ENCODE measurements around the gene GPHB5.
"Not testable (repeated sequence)": the region's sequence is repeated elsewhere in the genome, so short reads cannot be mapped to it uniquely, and the experiment has no call there.

GPHB5 gene, protein sequence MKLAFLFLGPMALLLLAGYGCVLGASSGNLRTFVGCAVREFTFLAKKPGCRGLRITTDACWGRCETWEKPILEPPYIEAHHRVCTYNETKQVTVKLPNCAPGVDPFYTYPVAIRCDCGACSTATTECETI
- 0 reads per million in 3 experiments for total RNA-seq

DNA sequence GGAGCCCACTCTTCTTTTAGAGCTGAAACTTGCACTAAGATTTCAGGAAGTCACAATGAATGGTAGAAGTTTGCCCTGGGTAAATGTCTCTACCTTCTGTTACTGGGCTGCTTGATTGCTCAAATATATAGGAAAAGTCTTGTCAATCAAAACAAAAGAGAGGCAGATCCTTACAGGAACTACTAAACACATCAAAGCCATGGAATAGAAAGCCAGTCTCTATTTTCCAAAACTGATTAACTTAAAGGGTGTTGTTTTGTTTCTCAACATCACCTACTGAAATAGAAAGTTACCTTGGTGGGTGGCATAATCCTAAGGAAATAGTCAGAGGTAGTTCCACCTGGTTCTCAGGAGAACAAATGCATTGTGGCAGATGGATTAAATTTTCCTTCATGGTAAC, at the start of gene GPHB5:
Gene GPHB5 (minus strand): TSS at position 101 of the 400 bp plus-strand sequence. CDS start 1,086 bp downstream, outside the sequence.
- DNase-seq = no peak

DNA sequence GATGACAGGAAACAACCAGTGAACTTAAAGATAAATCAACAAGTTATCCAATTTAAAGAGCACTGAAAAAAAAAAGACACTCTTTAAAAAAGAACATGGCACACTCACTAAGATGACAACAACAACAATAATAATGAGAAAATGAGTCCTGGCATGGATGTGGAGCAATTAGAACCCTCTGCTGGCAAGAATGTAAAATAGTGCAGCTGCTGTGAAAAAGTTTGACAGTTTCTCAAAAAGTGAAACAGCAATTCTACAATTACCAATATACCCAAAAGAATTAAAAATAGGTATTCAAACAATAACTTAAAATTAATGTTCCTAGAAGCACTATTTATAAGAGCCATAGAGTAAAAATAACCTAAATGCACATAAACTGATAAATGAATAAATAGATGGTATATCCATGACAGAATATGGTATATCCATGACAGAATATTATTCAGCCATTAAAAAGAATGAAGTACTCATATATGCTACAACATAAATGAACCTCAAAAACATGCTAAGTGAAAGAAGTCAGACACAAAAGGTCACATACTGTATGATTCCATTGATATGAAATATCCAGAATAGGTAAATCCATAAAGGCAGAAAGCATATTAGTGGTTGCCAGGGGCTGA, 49.1 kb upstream of the GPHB5 start:
- DNase-seq = no peak

DNA sequence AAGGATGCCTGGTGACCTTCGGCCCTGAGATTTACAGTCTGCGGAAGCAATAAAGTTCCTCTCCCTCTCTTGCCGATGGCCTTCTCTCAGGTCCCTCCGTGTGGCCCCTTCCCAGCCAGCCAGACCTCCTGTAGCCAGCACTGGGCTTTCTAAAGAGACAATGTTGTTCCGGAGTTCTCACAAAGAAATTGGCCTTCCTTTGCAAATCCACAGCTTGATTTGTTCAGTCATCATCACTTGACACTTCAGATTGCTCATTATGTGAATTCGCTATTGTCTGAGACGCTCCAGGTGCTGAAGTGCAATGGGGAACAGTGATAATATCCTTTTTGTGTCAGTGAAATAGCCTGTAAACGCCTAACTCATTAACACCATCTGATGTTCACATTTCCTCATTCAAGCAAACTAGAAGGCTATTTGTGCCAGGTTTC, 43.7 kb upstream of the GPHB5 start:
- no peak for DNase-seq

DNA sequence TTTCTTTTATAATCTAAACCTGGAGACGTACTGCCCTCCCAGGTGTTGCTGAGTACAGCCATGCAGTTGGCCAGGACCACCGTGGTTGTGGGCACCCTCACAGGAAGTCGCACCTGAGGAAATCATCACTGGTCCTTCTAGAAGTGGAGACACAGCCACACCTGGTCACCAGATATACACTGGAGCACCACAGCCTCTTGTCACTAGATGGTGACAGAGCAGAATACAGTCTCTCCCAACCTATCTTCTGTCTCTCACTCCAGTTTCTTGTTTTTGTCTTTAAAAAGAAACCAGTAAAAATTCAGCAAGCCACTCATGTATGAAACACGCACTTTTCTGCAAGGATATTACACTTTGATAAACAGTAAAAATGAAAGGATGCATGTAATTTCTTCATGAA, 43.1 kb upstream of the GPHB5 start:
- no peak for DNase-seq

DNA sequence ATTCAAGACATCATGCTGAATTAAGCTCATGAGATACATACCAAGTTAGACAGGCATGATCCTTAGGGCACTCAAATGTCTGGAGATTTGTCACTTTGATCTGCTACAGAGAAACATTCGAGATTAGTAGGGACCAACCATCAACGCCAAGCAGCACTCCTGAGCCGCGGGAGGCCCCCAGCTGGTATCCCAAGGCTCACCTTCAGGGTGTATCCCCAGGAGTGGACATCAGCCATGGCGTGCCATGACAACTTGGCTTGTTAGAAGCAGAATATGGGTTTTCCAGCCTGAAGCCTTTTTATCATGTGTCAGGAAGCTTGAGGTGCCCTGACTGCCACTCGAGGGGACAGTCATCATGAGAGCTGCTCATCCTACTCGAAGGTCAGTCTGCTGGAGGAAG, 39.1 kb upstream of the GPHB5 start:
- no peak for DNase-seq

DNA sequence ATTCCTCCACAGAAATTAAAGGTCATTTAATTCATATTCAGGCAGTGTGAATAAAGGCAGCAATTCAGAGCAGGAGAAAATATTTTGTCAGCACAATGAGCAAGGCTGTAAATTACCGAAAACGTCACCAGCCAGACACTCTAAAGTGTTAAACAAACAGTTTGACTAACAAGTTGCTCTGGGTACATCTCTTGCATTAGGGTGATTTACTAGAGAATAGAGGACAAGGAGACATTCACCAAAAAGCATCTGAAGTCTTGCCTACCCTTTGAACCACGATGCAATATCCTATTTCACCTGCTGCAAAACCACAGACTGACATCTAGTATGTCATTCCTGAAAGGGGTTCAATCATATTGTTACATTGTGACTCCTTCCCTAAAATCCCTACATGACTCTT, 27.1 kb upstream of the GPHB5 start:
- no peak for DNase-seq

DNA sequence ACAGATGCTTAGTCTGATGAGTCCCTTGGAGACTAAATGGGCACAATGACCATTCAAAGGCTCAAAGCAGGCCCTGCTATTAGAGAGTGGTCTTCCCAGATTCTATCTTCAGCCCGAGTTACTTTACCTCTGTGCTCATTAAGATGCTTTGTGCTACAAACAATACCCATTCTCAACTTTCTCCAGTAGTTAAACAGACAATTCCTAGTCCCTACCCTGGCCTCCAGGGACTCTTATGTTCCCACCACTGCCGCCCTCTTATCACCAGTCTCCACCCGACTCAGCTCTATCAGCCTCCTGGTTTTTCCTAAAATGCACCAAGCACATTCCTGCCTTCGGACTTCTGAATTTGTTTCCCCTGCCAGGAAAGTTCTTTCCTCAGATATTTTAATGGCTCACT, 25.6 kb upstream of the GPHB5 start:
- no peak for DNase-seq

DNA sequence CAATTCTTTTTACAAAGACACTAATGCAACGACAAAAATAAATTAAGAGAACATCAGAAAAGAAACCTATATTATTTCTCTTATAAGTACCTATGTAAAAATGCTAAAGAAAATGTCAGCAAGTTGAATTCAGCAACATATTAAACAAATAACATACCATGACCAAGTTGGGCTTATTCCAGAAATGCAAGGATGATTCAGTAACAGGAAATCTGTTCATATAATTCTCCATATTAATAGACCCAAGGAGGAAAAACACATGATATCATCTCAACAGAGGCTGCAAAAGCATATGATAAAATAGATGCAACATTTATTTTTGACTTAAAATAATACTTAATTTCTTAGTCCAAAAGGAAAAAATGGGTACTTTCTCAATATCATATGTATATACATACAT, 25.1 kb upstream of the GPHB5 start:
- no peak for DNase-seq

DNA sequence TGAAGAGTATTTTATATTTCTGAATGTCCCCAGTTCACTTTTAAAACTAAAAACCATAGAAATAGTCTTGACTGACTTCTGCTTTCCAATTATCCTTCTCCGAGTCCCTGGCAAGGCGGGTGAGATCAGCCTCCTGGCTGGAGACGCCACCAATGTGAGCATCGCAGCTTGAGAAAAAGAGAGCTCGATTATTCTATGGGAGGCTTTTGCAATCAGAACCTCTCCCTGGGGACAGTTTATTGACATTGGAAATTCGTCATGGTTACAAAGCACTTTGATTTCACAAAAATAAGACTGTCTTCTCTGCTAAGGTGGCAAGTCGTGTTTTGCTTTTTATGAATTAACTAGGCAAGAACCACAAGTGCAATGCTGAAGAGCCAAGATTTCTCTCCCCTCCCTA, 23.6 kb upstream of the GPHB5 start:
- DNase-seq = no peak

DNA sequence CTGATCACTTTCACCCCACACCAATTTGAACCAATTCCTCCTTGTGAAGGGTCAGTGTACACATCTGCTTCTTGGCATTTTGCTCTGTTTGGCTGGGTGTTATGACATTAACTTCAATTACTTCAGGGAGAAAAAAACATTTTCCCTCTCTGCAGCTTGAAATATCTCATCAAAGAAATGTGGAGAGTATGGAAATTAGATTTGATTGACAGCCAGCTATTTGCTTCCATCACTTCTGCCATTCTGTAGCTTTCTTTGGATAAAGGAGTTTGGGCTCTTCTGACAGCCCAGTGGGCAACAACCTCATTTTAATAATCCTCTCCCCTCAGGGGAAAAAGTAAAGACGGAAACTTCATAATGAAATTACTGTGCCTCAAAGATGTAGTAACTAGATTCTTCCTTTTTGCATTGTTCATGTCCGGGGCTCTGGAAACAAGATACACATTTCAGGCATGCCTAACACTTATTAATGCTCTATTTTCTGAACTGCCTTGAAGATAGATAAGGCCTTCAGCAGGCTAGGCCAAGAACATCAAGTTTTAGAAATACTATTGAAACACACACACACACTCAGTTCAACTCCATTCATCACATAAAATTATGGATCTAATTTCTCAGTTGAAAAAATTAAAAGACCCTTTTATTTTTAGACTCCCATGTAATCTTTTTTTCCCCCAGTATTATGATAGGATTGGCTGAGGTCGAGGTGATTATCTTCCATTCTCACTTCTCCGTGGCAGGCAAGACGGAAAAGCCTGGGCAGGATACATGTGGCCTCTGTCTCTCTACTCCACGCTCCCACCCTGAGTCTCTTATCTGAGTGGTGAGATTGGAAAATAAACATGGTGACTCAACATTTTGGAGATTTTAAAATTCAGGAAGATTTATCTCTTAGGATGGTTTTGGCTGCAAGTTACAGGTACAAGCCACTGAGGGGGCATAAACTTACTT, 10.3 kb upstream of the GPHB5 start:
- no peak for DNase-seq

DNA sequence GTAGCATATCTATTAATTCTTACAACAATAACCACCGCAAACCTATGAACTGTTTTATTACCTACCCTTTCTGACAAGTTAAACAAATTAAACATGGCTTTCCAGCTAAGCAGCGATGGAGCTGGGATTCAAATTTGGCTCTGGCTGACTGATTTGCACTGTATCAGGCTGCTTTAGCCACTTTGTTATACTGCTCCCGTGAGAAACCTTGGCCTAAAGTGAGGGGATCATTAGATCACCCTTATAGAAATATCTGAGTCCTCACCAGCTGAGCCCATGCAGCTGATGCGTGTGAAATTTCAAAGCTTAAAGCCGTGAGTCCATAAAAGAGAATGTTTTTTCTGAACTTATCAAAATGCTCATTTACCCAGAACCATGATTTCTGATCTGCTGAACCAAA, 8.1 kb upstream of the GPHB5 start:
- no peak for DNase-seq

DNA sequence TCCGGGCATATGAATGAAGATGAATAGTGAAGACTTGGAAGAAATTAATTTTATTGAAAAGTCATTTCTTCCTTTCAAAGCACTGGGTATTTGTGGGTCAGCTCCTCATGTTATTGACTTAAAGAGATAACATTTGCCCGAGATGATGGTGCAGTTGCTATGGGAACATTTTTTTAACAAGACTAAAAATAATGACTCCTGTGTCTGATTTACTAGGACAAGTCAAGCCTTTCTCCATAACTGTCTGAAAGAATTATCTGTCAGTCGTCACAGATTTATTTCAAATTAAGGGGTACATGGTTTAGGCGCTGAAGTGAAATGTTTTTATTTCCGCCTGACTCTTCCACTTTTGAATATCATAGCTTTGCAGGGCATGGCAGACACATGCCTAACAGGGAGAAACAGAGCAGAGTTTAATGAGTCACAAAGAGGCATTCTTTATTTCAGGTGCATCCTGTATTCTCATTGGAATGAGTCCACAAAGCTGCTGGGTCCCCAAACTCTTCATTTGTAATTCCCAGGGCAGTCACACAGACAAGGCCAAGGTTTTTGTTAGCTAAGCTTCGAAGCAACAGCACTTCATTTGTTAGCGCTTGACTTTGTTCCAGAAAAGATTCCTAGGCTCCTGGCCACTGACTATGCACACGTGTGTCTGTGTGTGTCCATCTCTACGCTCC, 4.3 kb upstream of the GPHB5 start:
- no peak for DNase-seq

DNA sequence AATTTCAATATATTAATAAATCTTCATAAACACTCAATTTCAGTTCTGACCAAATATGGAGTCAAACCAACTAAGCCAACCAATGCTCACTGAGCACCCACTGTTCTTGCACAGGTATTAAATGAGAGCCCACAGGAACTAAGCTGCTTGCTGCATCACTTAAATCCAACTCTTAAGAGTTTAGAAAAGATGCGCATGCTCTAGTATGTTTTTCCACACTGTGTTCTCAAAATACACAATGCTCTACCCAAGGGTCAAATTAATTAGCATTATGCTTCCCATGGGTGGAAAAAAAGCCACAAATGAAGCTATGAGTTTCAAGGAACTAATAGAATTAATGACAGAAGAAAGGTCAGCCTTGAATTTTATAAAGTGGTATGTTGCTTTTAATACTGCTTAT, 3.7 kb upstream of the GPHB5 start:
- DNase-seq = no peak

DNA sequence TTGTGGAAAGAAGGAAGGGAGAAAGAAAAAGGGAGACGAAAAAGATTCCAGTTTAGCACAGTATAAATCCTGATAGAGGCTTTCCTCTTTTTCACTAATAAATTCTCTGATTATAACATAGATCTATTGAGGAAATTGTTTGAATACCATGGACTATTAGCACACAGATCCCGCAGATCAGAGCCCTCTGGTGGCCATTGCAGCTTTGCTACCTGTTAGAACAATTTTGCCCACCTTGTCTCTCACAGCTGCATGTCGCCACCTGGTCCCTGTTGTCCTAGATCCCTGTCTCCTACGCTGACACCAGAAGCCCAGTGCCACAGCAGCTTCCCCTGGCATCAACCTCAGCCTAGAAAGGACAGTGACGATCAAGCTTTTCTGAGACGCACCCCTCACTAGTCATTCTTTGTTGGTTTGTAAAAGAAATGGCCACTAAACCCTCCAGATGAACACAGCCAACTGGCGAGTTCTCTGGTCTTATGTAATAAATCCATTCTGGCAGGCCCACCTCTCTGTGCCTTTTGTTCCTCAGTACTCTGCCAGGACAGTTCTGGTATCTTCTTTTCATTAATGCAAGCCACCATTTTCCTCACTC, 9.9 kb downstream of the GPHB5 start:
- no peak for DNase-seq

DNA sequence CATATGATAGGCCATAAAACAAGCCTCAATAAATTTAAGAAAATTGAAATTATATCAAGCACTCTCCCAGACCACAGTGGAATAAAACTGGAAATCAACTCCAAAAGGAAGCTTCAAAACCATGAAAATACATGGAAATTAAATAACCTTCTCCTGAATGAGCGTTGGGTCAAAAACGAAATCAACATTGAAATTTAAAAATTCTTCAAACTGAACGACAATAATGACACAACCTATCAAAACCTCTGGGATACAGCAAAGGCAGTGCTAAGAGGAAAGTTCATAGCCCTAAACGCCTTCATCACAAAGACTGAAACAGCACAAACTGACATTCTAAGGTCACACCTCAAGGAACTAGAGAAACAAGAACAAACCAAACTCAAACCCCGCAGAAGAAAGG, 14.3 kb downstream of the GPHB5 start:
- not testable (repeated sequence) for DNase-seq

DNA sequence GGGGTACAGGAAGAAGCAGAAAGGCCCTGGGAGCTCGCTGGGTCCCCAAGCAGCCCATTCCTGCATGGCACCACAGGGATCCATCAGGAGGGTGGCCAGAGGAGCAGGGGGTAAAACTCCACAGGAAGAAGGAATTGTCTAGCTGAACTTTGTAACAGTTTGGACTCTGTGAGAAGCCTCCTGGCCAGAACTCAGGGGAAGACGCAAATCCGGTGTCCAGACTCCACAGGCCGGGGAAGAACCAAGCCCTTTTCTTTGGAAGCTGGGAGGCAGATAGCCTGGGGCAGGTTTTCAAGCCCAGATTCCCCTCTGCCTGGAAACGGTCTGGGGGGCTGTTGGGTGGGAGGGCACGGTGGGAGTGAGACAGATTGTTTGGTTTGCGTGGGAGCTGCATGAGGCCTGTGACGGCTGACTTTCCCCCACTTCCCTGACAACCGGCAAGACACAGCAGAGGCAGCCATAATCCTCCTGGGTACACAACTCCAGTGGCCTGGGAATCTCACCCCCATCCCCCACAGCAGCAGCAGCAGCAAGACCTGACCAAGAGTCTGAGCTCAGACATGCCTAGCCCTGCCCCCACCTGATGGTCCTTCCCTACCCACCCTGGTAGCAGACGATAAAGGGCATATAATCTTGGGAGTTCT, 16.7 kb downstream of the GPHB5 start:
- DNase-seq = no peak

DNA sequence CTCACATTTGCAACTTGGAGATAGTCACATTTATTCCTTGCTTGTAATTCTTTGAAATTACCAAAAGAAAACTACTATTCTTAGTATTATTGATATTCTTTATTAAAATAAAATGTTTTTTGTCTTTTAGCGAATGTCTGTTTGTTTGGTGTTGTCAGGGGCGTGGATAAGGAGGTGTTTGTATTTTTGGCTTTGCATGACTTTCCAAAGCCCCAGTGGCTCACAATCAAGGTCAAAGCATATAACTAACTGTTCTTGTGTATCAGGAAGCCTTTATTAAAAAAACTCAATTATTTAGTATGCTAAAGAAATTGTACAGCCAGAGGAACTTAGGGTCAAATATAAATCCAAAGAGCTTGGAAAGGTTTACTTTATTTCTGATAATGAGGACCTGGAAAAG, 17.9 kb downstream of the GPHB5 start:
- no peak for DNase-seq

DNA sequence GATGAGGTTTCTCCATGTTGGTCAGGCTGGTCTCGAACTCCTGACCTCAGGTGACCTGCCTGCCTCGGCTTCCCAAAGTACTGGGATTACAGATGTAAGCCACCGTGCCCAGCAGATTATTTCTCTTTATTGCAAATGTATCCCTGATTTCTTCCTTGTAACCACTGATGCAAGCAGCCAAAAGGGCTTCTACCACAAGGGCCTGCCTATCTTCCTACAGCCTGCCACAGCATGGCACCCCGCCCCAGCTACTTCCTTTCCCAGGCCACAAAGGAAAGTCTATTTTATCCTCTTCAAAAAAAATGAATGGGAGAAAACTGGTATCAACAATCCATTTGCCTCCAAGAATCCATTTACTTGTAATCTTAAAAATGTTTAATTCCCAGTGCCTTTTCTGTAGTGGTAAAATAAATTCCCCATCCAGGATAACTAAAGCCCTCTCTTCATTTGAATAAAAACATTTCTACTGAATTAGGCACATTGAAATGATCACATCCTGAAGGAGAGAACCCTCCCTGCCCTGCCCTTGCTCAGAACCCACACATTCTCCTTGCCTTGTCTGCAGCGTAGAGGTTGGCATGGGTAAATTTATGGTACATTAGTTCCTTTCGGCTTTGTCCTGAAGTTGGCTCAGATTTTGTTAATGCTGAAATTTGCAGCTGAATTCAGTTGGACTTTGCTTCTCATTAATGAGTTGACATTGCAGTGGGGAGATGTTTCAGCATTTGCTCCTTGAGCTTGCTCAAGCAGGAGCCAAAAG, 19.2 kb downstream of the GPHB5 start:
- no peak for DNase-seq

DNA sequence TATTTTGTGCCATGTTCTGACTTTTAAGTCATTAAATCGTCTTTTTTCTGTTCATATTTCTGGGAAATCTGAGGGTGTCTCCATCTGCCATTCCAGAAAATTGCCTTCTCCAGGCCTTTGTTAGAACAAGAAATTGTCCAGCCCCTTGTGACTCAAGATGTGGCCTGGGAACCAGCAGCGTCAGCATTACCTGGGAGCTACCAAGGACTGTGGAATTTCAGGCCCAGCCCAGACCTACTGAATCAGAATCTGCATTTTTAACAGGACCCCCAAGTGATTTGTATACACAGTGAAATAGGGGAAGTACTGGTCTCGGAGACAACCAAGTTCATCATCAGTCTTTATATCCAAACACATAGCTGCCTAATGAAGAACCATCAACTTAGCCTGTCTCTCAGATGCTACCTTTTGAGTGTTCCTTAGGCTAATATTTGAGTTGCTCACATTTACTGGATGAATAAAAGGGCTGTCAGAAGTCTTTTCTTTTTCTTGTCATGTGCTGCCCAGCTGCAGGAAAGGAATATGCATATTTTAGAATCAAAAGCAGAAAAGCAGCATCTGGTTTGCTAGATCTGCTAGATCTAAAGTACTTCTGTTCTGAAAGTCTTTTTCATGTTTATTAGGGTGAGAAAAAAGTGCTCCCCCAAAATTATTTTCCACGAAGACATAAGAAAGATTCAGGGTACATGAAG, 21.2 kb downstream of the GPHB5 start:
- no peak for DNase-seq

DNA sequence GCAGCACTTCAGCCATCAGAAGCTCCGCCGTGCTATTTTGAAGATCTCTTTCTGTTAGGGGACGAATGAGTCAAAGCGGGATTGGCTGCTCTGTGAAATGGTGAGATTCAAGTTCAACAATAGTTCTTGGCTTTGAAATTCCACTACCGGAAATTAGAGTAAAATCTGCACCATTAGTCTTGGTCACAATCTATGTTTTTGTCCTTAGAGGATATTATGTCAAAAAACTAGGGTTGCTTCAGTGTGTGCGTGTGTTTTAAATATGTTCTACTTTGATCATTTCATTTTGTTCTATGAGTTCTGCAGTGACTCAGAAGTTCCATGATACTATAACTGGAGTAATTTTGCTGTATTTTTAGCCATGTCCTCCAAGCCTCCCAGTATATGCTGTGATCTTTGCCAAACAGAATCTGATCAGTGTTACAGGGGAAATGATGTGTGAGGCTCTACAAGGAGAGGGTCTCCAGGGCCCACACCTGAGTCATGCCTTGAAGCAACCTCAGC, 22.6 kb downstream of the GPHB5 start:
- DNase-seq = no peak

DNA sequence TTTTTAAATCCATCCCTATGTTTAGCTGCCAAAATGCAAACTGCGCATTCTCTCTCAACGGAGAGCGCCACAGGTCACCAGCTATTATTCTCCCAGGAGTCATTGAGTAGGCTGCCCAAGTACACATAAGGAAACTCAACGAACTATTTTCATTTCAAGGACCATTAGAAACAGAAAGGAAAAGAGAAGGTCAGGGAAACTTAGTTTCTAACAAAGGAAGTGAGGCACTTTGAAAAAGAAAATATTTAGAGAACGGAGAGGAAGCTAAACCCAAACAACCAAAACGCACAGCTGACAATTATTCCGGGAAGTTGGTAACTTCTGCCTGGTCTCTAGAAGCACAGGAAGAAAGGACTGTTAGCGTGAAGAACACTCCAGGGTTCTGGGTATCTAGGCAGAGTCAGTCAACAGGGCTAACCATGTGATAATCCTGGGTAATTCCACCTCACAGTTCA, 23.5 kb downstream of the GPHB5 start:
- no peak for DNase-seq
